Kidney glomerular epithelial cell (primary cell): Measurements from ENCODE around the gene IL1RN.

Experiments used
- DNase-seq: peaks from one replicate; lab custom pipeline; 2025; lab: John Stamatoyannopoulos, UW

Gene IL1RN

GRCh38 chr2:113104054-113104611 lies 23.3 kb upstream of the IL1RN start:
- no peak for DNase-seq

GRCh38 chr2:113105047-113105785 lies 22.2 kb upstream of the IL1RN start:
- no peak for DNase-seq

GRCh38 chr2:113111121-113111520 lies 16.3 kb upstream of the IL1RN start:
- no peak for DNase-seq

- no peak for DNase-seq
These were observed 15.5 kb upstream of the IL1RN start for GRCh38 chr2:113111823-113112287.

- DNase-seq: no peak
These were observed 15.0 kb upstream of the IL1RN start for GRCh38 chr2:113112441-113112840.

GRCh38 chr2:113112871-113113270 lies 14.5 kb upstream of the IL1RN start:
- DNase-seq: no peak

- DNase-seq: no peak
These were observed 13.6 kb upstream of the IL1RN start for GRCh38 chr2:113113807-113114206.

GRCh38 chr2:113114224-113114945 lies 13.0 kb upstream of the IL1RN start:
- DNase-seq: no peak

GRCh38 chr2:113114996-113115395 lies 12.4 kb upstream of the IL1RN start:
- no peak for DNase-seq

- DNase-seq: no peak
These were observed 11.1 kb upstream of the IL1RN start for GRCh38 chr2:113116100-113116958.

- no peak for DNase-seq
These were observed 9.7 kb upstream of the IL1RN start for GRCh38 chr2:113117541-113118262.

GRCh38 chr2:113118263-113118657 lies 9.1 kb upstream of the IL1RN start:
- no peak for DNase-seq

- DNase-seq: no peak
These were observed 8.3 kb upstream of the IL1RN start for GRCh38 chr2:113119111-113119510.

GRCh38 chr2:113120861-113121260 lies 6.5 kb upstream of the IL1RN start:
- DNase-seq: no peak

GRCh38 chr2:113122364-113122763 lies 5.0 kb upstream of the IL1RN start:
- no peak for DNase-seq

GRCh38 chr2:113123726-113124125 lies 3.7 kb upstream of the IL1RN start:
- DNase-seq: no peak

- DNase-seq: no peak
These were observed 3.0 kb upstream of the IL1RN start for GRCh38 chr2:113124181-113124961.

- DNase-seq: no peak
These were observed 2.2 kb upstream of the IL1RN start for GRCh38 chr2:113124984-113125855.

GRCh38 chr2:113127646-113128570 lies 510 bp downstream of the IL1RN start:
- no peak for DNase-seq
